Spleen (tissue), 7 donors: ENCODE results near the gene LMF1.

ENCODE experiments used
- POLR2A ChIP-seq, 3 donors: fragments of 450-650 bp; IDR thresholded peaks; one replicate each; pipeline ENCODE4 v1.5.1; 2017; ENCODE audit warnings: antibody characterized with exemption in 3 of 3, mild to moderate bottlenecking in 1 of 3
- POLR2AphosphoS5 ChIP-seq, 3 donors: sonication (generic); formaldehyde crosslinking; IDR thresholded peaks; one replicate each; pipeline ENCODE4 v1.5.1; 2017; ENCODE audit warnings: antibody characterized with exemption in 3 of 3
- TF ChIP-seq, protein P1 (sequence below), 11 experiments: fragments of 200-600 bp in 7 of 11; fragments of 450-650 bp in 4 of 11; sonication (generic) in 4 of 11; IDR thresholded peaks in 8 of 11; conservative IDR thresholded peaks in 3 of 11; 1 replicate in 7 of 11; 2 replicates in 4 of 11; pipeline versions ENCODE4 v1.4.0 to v1.8.0; 2016 to 2021; ENCODE audit warnings: antibody characterized with exemption in 11 of 11, inconsistent platforms in 4 of 11, mild to moderate bottlenecking in 1 of 11
- donor health status: DM: no; HTN: no; CAD: no; lungs with moderate emphysema.
- donor health status: DM: no; HTN: no; CAD: no.
- donor health status: DM: no; HTN: no; CAD: no.

DNA sequence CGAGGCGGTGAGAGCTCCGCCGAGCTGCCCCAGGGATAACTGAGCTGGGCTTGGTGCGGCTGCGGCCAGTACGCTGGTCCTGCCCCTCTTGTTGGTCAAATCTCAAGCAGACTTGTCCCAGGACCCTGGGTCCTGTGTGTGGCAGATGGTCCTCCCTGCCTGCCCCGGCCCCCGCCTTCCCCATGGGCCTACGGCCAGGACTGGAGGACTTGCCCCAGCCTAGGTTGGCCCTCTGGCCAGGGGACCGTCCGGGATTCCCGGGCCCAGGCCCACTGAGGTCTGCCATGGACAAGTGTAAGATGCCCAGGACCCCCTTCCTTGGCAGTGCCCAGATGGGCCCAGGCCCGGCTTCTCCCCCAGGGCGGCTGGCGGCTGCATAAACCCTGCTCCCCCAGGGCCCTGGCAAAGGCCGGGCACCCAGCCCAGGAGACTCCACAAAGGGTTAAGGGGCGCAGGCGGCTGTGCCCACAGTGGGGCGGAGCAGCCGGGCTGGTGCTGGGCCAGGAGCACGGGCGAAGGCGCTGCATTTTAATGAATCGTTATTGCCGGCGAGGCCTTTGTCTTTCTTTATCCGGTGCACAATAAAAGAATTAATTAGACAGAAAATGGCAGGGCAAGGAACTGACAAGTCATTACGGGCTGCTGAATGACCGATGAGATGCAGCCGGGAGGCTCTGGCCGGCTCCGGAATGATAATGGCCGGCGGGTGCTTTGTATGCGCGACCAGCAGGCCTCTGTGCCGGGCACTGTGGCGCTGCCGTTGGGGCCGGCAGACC is 19.9 kb upstream of the LMF1 start:
- TF ChIP-seq, protein P1, sequence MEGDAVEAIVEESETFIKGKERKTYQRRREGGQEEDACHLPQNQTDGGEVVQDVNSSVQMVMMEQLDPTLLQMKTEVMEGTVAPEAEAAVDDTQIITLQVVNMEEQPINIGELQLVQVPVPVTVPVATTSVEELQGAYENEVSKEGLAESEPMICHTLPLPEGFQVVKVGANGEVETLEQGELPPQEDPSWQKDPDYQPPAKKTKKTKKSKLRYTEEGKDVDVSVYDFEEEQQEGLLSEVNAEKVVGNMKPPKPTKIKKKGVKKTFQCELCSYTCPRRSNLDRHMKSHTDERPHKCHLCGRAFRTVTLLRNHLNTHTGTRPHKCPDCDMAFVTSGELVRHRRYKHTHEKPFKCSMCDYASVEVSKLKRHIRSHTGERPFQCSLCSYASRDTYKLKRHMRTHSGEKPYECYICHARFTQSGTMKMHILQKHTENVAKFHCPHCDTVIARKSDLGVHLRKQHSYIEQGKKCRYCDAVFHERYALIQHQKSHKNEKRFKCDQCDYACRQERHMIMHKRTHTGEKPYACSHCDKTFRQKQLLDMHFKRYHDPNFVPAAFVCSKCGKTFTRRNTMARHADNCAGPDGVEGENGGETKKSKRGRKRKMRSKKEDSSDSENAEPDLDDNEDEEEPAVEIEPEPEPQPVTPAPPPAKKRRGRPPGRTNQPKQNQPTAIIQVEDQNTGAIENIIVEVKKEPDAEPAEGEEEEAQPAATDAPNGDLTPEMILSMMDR (IDR thresholded peaks at IDR 0.05 in 8 of 11, conservative IDR thresholded peaks at IDR 0.05 in 3 of 11) = no peak
- TF ChIP-seq POLR2A (IDR thresholded peaks at IDR 0.05) (no peak), POLR2AphosphoS5 (IDR thresholded peaks at IDR 0.05) (no peak)
